Stimulated activated CD8-positive, alpha-beta memory T cell treated with anti-CD3 and anti-CD28 coated beads, Interleukin-15, amount 100 ng/mL, for 1 hour (primary cell): ENCODE measurements around the gene BOD1L1.

Experiments
- DNase-seq: peaks from one replicate; pipeline ENCODE4 v3.0.0-alpha.2; 2020; ENCODE audit warnings: low read depth

Gene BOD1L1

DNA sequence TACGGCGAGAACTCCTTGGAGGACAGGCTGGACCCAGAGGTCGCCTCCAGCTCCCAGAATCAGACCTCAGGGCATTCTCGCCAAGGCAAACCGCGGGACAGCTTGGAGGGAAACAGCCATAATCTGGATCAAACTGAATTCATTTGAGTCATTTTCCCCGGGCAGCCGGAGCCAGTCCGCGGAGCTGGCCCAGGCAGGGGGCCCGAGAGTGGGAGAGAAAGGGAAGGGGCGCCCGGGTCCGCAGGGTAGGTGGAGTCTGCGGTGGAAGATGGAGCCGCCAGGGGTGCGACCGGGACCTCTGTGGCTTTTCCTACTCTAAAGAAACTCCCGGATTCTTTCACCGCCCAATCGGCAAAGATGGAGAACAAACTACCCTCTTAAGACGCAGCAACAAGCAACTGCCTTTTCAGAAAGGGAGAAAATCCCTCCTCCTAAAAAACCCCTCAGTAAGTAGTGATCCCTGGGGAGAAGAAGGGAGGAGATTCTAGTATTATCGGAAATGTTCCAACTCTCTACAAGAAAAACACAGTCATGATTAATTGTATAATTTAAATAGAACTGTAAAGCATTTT is 88.4 kb downstream of the BOD1L1 start:
- no peak for DNase-seq

GRCh38 chr4:13538427-13538973 is 89.0 kb downstream of the BOD1L1 start:
- DNase-seq, result no peak

DNA sequence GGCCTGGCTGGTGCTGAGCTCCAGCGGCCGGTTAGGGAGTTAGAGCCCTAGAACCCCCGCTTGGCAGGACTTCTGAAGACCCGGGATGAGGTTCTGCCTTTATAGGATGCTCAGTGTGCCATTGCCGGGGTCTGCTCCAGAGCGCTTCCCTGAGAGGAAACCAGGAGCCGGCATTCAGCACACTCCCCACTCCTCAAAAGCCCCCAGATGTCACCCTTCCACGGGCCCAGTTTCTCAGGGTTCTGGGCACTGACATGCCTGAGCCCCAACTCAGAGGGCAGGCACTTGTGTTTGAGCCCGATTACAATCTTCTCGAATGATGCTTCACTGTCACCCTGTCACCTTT is 89.7 kb downstream of the BOD1L1 start:
- no peak for DNase-seq

DNA sequence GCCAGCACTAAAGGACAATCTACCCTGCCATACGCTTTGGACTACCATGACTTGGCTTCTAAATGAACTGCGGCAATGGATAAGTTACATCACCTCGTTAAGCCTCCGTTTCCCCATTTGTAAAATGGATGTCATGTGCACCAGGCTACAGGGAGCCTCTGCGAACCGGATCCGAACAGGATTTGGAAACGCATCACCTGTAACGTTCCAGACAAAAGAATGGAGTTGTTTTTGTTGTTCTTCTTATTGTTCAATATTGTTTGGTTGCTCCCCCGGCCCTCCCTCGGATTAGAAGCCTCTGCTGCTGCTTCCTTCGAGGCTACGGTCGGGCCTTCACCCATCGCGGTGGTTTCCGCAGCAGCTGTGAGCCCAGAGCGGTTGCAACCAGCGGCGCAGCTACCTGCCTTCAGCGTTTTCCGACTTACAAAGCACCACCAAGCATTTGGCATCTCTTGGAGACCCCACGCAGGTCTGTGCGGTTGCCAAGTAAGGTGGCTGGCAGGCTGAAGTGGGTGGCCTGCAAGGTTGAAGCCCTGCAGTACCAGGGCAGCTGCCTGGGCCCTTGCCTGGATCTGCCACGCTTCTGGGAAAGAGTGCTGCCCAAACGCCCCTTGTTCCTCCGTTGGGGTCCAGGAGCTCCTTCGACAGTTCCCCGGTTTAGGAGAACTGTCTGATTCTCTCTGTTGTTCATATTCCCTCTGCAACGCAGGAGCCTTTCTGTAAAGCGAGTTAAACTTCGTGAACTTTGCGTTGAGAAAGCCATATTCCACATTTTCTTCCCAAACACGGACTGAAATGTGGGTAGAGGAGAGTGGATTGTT is 90.3 kb downstream of the BOD1L1 start:
- no peak for DNase-seq

DNA sequence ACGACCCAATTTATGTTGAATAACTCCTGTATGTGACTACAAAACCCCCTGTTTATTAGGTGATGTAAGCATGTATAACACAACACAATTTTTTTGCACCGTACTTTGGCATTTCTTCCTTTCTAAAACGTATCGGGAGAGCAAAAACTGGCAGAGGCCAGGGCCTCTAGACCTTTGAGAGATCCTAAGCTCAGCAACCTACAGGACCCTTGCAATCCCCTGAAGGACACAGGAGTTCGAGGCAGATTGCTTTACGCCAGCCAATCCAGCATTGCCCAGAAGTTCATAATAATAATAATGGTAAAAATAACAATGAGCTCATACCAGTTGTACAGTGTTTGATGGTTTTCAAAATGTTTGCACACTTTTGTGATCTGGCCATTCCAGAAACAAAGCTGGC is 90.9 kb downstream of the BOD1L1 start:
- DNase-seq, result no peak

DNA sequence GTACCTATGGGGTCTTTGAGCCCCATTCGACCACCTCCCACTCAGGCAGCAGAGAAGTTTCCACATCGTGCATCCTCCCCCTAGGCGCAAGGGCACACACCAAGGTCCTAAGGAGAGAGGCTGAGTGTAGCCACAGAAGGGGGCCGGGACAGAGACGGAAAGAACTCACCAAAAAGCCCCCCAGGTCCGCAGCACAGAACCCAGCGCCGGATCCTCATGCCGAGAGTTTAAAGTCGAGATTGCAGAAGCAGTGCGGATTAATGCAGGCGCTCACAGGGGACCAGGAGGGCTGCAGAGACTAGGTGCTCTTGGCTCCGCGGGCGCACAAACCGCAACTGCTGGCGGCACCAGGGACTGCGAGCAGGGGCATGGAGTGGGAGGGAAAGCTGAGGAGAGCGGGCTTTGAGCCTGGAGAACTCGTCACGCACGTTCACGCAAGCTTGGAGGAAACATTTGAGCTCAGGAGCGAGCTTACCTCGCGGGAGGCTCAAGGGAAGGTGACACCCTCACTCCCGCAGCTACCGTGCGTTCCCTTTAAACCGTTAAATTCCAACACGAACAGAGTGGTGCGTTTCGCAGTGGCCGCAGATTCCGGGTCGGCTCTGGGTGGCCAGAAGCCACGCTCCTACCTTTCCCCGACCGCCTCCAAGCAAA is 91.7 kb downstream of the BOD1L1 start:
- DNase-seq, result no peak

GRCh38 chr4:13535118-13535517 is 92.4 kb downstream of the BOD1L1 start:
- no peak for DNase-seq

DNA sequence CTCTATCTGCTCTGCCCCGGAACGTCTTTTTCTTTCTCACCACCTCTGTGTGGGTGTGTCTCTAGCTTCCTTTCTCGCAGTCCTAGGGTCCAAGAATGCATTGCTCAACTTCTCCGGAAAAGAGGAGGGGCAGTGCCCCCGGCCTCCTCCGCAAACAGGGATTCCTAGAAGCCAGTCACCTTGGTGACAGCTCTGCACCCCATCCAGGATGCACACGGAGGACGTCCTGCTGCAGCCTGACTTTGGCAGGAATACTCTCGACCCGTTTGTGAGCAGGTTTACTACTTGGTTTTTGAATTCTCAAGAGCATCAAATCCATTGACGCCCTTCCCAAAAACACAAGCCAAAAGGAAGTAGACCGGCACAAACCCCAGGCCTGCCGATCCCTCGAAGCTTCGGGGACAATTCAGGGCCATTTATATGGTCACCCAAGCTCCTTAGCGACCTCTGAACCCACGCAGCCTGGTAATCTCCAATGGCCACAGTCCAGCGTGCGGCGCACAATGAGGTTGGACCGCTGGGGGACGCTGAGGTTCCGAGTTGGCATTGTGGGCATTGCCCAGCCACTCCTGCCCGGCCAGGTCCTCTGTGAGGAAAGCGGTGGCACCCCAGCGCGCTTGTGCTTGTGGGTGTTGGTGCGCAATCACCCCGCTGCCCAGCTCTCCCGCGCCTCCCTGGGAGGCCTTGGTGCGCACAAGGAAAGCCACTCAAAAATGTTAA is 93.0 kb downstream of the BOD1L1 start:
- DNase-seq, result no peak

DNA sequence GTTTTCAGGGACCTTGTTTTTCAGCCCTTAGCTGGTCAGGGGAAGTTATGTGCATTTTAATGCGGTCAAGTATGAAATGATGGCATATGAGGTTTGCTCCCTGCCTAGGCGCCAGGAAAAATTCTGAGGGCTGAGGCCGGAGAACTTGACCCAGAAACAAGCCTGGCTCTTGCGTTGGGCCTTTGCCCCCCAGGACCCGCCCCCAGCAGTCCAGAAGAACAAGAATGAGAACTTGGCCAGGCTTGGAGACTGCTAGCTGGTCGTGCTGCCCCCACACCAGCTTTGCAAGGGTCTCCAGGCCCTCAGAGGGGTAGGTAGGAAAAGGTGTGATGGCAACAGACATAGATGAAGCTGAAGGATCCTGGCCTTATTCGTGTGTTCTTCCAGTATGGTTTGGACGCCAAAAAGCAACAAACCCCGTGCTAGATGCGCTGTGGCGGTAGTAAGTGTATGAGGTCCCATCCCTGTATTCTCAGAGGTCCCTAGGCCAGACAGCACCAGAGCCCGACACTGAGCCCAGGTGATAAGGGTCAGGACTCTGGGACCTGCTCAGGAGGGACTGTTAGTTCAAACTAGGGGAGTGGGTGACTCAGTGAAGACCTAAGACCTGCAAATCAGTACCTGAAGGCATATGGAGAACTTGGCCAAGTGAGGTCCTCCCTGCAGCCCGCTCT is 93.7 kb downstream of the BOD1L1 start:
- DNase-seq, result no peak

DNA sequence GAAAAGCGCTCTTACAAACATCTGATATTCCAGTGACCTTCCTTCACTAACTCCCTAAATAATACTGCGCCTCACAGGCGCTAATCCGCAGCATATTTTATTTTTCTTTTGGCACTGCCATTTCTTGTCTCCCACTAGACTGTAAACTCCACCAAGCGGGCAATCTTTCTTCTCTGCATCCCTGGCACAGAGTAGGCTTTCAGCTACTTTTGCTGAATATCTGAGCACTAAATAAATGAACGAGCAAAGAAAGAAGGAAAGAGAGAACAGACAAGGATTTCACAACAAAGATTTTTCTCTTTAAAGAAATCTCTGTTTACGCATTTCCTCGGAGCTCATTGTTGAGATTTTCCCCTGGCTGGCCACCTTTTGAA is 95.9 kb downstream of the BOD1L1 start:
- DNase-seq, result no peak

DNA sequence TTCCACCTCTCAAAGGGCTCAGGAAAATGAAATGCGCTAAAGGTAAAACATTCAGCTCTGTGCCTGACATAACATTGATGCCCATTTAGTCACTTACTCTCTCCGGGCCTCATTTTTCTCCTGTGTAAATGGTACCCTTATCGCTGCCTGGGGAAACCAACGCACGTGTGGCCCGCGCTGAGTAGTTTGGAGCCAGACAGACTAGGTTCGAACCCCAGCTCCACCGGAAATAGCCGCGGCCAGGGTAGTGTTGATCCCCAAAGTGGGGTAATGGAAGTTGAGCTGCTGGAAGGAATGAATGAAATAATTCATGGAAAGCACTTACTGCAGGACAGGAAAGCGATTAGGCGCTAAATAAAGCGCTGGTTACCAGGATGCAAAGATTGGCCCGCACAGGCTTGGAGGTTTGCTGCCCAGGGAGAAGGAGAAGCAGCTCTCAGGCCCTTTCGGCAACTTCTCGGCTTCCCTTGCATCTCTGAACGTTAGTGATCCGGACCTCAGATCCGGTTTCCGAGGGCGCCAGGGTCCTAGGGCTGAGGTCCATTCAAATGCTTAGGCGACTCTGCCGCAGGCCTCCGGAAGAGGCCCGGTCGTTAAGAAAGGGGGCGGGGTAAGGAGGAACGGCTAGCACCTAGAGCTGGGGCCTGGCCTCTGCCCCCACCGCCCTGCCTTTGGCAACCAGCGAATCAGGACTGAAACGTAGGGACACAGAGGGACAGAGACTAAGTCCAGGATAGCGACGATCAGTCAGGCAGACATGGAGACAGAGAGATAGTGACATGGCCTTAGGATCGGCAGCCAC is 96.5 kb downstream of the BOD1L1 start:
- DNase-seq, result no peak

DNA sequence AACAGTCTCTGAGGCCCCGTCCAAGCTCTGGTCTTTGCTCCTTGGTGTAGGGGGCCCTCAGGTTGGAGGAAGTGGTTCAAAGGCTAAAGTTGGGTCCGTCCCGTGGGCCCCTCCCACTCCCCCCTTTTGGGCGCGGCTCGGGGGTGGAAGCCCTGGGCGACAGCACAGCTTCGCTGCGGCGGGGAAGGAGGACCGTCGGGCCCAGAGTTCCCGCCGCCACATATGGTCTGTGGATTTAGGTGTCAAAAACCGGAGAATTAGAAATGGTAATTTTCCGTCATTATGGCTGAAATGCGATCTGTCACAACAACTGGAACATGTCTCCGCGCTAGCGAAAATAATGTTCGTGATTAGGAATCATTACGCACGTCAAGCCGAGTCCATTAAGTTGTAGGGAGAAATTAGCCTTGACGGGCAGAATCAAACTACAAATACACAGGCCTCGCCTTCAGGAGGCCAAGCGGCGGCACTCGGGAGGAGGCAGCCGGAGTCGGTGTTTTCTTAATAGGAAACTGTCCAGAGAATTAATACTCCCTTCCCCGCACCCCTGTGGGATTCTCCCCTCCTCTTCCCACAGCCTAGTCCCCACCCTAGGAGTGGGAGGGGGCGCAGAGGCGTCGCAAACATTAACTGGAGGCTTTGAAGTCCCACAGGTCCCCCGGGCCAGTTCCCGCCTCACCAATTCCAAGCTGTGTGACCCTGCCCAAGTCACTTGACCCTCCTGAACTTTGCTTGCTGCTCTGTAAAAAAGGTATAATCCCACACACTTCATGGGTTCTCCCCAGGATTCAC is 98.2 kb downstream of the BOD1L1 start:
- DNase-seq, result no peak

GRCh38 chr4:13528821-13529127 is 98.8 kb downstream of the BOD1L1 start:
- DNase-seq, result no peak

DNA sequence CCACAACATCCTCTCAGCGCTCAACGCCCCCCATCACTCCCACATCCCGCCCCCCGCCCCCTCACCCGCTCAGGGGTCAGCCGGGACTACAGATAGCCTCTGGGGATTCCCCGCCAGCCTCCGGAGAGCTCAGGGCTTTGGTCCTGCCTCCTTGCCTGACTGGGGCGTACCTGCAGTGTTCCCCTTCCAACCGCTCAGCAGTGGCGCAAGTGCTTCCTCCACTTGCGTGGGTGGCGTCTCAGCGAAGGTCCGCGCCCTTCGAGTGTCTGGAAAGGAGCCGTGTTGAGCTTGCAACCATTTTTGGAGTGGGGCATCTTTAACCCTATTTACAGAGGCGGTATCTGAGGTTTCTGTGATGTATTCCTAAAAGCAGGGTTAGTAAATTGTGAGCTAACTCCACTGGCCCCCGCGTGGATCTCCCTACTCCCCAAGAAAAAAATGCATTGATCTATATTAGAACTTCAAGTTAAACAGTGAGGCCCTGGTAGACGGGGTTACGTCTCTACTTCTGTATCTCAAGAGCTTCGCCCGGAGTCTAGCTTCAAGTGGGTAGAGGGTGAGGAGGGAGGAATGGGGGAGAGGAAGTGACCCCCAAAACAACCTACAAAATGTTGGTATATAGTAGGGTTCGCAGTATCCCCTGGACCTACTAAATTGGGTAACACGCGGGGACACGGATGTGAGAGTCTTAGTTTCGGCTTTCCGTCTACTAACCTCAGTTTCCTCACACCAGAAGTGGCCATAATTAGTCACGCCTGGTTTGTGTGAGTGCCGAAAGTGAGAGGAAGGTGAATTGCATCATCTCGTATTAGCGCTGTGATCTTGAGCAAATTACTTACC is 99.3 kb downstream of the BOD1L1 start:
- no peak for DNase-seq

DNA sequence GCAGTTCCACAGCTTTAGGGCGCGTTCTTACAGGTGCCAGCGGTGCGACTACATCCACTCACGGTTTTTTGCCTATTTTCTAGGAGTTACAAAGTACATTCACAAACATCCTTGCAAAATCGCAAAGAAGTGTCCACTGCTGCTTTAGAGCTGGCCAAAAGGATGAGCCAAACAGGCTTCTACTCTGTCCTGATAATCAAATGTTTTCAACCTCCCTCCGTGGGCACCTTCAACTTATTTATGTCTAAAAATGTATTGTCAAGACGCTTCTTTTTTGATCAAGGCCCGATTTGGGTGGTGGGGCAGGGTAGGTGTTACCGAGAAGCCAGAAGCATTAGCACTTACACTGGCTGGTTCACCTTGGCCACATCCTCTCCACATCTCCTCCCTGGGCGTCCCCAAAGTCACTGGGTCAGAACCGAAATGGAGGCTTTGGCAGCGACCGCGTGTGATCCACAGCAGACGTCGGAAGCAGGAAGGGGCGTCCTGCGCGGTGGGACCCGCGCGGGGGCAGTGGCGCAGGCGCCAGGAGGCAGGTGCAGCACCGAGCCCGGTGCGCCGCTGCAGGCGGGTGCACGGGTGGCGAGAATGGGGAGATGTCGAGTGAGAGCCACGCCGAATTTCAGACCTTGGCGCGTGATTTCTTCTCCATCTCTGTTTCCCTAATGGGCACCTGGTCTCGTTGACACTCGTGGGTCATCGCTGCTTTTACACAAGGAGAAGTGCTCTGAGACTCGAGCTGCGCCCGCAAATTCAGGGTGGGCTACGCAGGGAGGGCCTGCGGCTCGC is 100.1 kb downstream of the BOD1L1 start:
- DNase-seq, result no peak

DNA sequence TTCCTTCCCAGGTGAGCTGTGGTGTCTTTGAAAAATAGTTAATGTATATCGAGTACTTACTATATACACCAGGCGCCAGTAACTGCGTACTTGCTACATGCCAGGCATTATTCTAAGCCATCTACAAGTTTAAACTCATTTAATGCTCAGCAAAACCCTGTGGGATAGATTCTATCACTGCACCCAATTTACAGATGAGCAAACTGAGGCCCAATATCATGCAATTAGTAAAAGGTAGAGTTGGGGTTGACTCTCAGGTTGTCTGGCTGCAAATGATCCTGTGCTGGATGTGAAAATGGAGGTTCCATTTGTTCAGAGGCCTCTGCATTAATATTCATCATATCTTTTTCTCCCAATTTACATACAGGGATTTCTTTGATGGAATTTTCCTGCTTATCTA is 100.9 kb downstream of the BOD1L1 start:
- DNase-seq, result no peak

- no peak for DNase-seq
Measured at GRCh38 chr4:13525606-13526281, 101.8 kb downstream of the BOD1L1 start.
